Measurements from ENCODE around the gene NFIA. TPM values are rescaled to one million over a fixed set of nuclear protein-coding genes. Genes with fewer than 3 reads are reported as not detected.

Gene NFIA
- total RNA-seq, 1 experiment from 2014 or later = 20.9 TPM

GRCh38 chr1:61215676-61216289 is 133.4 kb downstream of the NFIA start:
- H3K4me3 ChIP-seq (ENCODE audit: low read depth in 2 of 2, low read length in 2 of 2) = no peak overlapping the region
- no peaks in the 10 kb centered on the region for H3K36me3 ChIP-seq (ENCODE audit: control insufficient read depth, insufficient read depth, low read length)
- intact Hi-C loops (cut with micrococcal nuclease; ENCODE audit: unreplicated experiment) (no loop called here), in situ Hi-C loops (cut with HindIII; ENCODE audit: low pct_unique_long_range_greater_than_20kb, low sequenced_read_pairs) (no loop called here)
- DNase-seq (ENCODE audit: low read depth, low spot score) (no peak), ATAC-seq (no peak)
- TF ChIP-seq SIN3A (IDR thresholded peaks at IDR 0.05; ENCODE audit: borderline replicate concordance, insufficient read depth, low read depth, low read length) = no peak
- H3K27ac ChIP-seq (ENCODE audit: low read length) = no peak overlapping the region
- no peaks in the 10 kb centered on the region for H3K27me3 ChIP-seq (ENCODE audit: control insufficient read depth, insufficient read depth, low read length)
- H3K9me3 ChIP-seq (ENCODE audit: control insufficient read depth, insufficient read depth, low read depth, low read length) = no peaks in the 10 kb centered on the region
- no TSS peak for BruUV-seq (replicated peaks)
- peaks cover 3% of the 10 kb centered on the region; the same call in 1 of the 2 replicates for H3K4me1 ChIP-seq (ENCODE audit: control insufficient read depth, insufficient read depth, low read length)
- ChIA-PET CTCF (no interaction called here), POLR2A (no interaction called here)

- CTCF ChIA-PET = no interaction called here
- H3K27me3 ChIP-seq (ENCODE audit: control insufficient read depth, insufficient read depth, low read length) = no peaks in the 10 kb centered on the region
- peaks cover 3% of the 10 kb centered on the region; the same call in 1 of the 2 replicates for H3K4me1 ChIP-seq (ENCODE audit: control insufficient read depth, insufficient read depth, low read length)
- no peak for DNase-seq (ENCODE audit: low read depth, low spot score)
- POLR2A ChIA-PET = no interaction called here
- no peak for ATAC-seq
- H3K27ac ChIP-seq (ENCODE audit: low read length) = no peak overlapping the region
- H3K9me3 ChIP-seq (ENCODE audit: control insufficient read depth, insufficient read depth, low read depth, low read length) = no peaks in the 10 kb centered on the region
- in situ Hi-C loops (cut with HindIII; ENCODE audit: low pct_unique_long_range_greater_than_20kb, low sequenced_read_pairs) = no loop called here
- no peaks in the 10 kb centered on the region for H3K36me3 ChIP-seq (ENCODE audit: control insufficient read depth, insufficient read depth, low read length)
- no peak overlapping the region for H3K4me3 ChIP-seq (ENCODE audit: low read depth in 2 of 2, low read length in 2 of 2)
- TF ChIP-seq REST (IDR thresholded peaks at IDR 0.05; ENCODE audit: insufficient read depth in 1 of 2, low read depth in 2 of 2, low read length in 1 of 2) = no peak
- TF ChIP-seq POLR2AphosphoS5 (IDR thresholded peaks at IDR 0.05; ENCODE audit: low read depth, low read length) = no peak
- no peak for TF ChIP-seq CTCF (IDR thresholded peaks at IDR 0.05)
- no peak for TF ChIP-seq TCF7L2 (IDR thresholded peaks at IDR 0.05; ENCODE audit: low read depth, low read length)
- TF ChIP-seq SIN3A (IDR thresholded peaks at IDR 0.05; ENCODE audit: borderline replicate concordance, insufficient read depth, low read depth, low read length) = no peak
- intact Hi-C loops (cut with micrococcal nuclease; ENCODE audit: unreplicated experiment) = no loop called here
- no TSS peak for BruUV-seq (replicated peaks)
Measured at GRCh38 chr1:61220536-61220935, 138.2 kb downstream of the NFIA start.

GRCh38 chr1:61221642-61222041 is 139.3 kb downstream of the NFIA start:
- no TSS peak for BruUV-seq (replicated peaks)
- intact Hi-C loops (cut with micrococcal nuclease; ENCODE audit: unreplicated experiment) (no loop called here), in situ Hi-C loops (cut with HindIII; ENCODE audit: low pct_unique_long_range_greater_than_20kb, low sequenced_read_pairs) (no loop called here)
- ATAC-seq (no peak), DNase-seq (ENCODE audit: low read depth, low spot score) (no peak)
- Histone ChIP-seq H3K9me3 (ENCODE audit: control insufficient read depth, insufficient read depth, low read depth, low read length) (no peaks in the 10 kb centered on the region), H3K27ac (ENCODE audit: low read length) (no peak overlapping the region), H3K36me3 (ENCODE audit: control insufficient read depth, insufficient read depth, low read length) (no peaks in the 10 kb centered on the region), H3K4me3 (ENCODE audit: low read depth in 2 of 2, low read length in 2 of 2) (no peak overlapping the region), H3K27me3 (ENCODE audit: control insufficient read depth, insufficient read depth, low read length) (no peaks in the 10 kb centered on the region), H3K4me1 (ENCODE audit: control insufficient read depth, insufficient read depth, low read length) (peaks cover 3% of the 10 kb centered on the region; the same call in 1 of the 2 replicates)
- TF ChIP-seq SIN3A (IDR thresholded peaks at IDR 0.05; ENCODE audit: borderline replicate concordance, insufficient read depth, low read depth, low read length) = no peak
- no peak for TF ChIP-seq TCF7L2 (IDR thresholded peaks at IDR 0.05; ENCODE audit: low read depth, low read length)
- no peak for TF ChIP-seq CTCF (IDR thresholded peaks at IDR 0.05)
- no peak for TF ChIP-seq POLR2AphosphoS5 (IDR thresholded peaks at IDR 0.05; ENCODE audit: low read depth, low read length)
- TF ChIP-seq REST (IDR thresholded peaks at IDR 0.05; ENCODE audit: insufficient read depth in 1 of 2, low read depth in 2 of 2, low read length in 1 of 2) = no peak
- ChIA-PET CTCF (interaction anchor here (0.6 kb wide), 1 partner anchor 14 kb away, joined by 3 read pairs; no protein-coding TSS in a partner anchor), POLR2A (no interaction called here)

Measured in Panc1 (cell line).